Vagina (tissue), 2 donors: ENCODE data around the gene MAT2A. TPM values are rescaled to one million over a fixed set of nuclear protein-coding genes. Genes with fewer than 3 reads are reported as not detected.

Experiments used
- DNase-seq, 2 donors: peaks; one replicate each; pipeline ENCODE4 v3.0.0-alpha.2; 2017; ENCODE audit errors: extremely low spot score in 2 of 2
- H3K27ac ChIP-seq: fragments of 200-600 bp; sonication (generic); one replicate; pipeline ENCODE4 v1.5.1; 2019
- H3K27me3 ChIP-seq: fragments of 200-600 bp; sonication (generic); one replicate; pipeline ENCODE4 v1.5.1; 2019
- H3K36me3 ChIP-seq, 2 donors: fragments of 200-600 bp; sonication (generic); one replicate each; pipeline ENCODE4 v1.5.1; 2017 to 2019
- H3K4me1 ChIP-seq: fragments of 200-600 bp; sonication (generic); one replicate; pipeline ENCODE4 v1.5.1; 2019
- H3K4me3 ChIP-seq, 2 donors: fragments of 200-600 bp; sonication (generic); 1 replicate in 1 of 2; 2 replicates in 1 of 2; pipeline ENCODE4 v1.5.1; 2016 to 2019
- H3K9me3 ChIP-seq: fragments of 200-600 bp; sonication (generic); one replicate; pipeline ENCODE4 v1.5.1; 2019
- POLR2A ChIP-seq, 2 donors: fragments of 450-650 bp; IDR thresholded peaks; one replicate each; pipeline ENCODE4 v1.6.1; 2017; ENCODE audit warnings: antibody characterized with exemption in 2 of 2, mild to moderate bottlenecking in 2 of 2, moderate library complexity in 2 of 2
- POLR2AphosphoS5 ChIP-seq, 2 donors: sonication (generic); formaldehyde crosslinking; IDR thresholded peaks; one replicate each; pipeline ENCODE4 v1.9.0; 2017; ENCODE audit warnings: antibody characterized with exemption in 2 of 2, mild to moderate bottlenecking in 2 of 2, low read depth in 1 of 2; ENCODE audit not compliant: insufficient read depth in 1 of 2
- intact Hi-C: fragments of 100-400 bp; cut with DNase I; formaldehyde crosslinking; loops from one replicate; pipeline ENCODE4 v1.15.1; 2023
- total RNA-seq: library from RNA; depleted of rRNA; stranded (reverse); fragments of >200 nt; gene quantifications from one replicate; pipeline ENCODE4 v1.2.3, GENCODE V29; 2016
- TF ChIP-seq, protein P1 (sequence below), 3 experiments: fragments of 450-650 bp in 2 of 3; fragments of 200-600 bp in 1 of 3; sonication (generic) in 1 of 3; IDR thresholded peaks; one replicate each; pipeline ENCODE4 v1.5.1; 2017 to 2019; ENCODE audit warnings: antibody characterized with exemption in 3 of 3, mild to moderate bottlenecking in 2 of 3, moderate library complexity in 2 of 3

MAT2A gene
- total RNA-seq, 1 donor from 2014 or later, result 177 TPM

DNA sequence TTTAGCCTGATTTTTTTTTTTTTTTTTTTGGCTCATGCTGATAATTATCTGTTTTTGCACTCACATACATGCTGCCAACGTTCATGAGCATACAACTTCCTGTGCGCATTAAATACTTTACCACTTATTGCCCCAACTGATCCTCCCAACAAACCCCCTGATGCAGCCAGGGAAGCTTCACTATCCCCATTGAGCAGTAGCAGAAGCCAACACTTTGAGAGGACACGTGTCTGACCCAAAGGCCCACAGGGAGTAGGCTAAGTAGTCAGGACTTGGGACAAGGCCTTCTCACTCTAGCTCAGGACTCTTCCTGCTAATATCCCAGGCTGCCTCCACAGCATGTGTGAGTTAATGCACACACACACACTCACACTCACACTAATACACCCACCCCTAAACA, 36.2 kb upstream of the MAT2A start:
- Histone ChIP-seq H3K36me3 (no peaks in the 10 kb centered on the region), H3K27ac (peak overlapping the region; percentile 80), H3K4me3 (no peak overlapping the region), H3K9me3 (no peaks in the 10 kb centered on the region), H3K4me1 (peaks cover 59% of the 10 kb centered on the region), H3K27me3 (no peaks in the 10 kb centered on the region)
- TF ChIP-seq, protein P1, sequence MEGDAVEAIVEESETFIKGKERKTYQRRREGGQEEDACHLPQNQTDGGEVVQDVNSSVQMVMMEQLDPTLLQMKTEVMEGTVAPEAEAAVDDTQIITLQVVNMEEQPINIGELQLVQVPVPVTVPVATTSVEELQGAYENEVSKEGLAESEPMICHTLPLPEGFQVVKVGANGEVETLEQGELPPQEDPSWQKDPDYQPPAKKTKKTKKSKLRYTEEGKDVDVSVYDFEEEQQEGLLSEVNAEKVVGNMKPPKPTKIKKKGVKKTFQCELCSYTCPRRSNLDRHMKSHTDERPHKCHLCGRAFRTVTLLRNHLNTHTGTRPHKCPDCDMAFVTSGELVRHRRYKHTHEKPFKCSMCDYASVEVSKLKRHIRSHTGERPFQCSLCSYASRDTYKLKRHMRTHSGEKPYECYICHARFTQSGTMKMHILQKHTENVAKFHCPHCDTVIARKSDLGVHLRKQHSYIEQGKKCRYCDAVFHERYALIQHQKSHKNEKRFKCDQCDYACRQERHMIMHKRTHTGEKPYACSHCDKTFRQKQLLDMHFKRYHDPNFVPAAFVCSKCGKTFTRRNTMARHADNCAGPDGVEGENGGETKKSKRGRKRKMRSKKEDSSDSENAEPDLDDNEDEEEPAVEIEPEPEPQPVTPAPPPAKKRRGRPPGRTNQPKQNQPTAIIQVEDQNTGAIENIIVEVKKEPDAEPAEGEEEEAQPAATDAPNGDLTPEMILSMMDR (IDR thresholded peaks at IDR 0.05), result no peak
- TF ChIP-seq POLR2AphosphoS5 (IDR thresholded peaks at IDR 0.05; ENCODE audit: insufficient read depth in 1 of 2, low read depth in 1 of 2) (no peak), POLR2A (IDR thresholded peaks at IDR 0.05) (no peak)
- no peak for DNase-seq
- intact Hi-C loops, result no loop called here

DNA sequence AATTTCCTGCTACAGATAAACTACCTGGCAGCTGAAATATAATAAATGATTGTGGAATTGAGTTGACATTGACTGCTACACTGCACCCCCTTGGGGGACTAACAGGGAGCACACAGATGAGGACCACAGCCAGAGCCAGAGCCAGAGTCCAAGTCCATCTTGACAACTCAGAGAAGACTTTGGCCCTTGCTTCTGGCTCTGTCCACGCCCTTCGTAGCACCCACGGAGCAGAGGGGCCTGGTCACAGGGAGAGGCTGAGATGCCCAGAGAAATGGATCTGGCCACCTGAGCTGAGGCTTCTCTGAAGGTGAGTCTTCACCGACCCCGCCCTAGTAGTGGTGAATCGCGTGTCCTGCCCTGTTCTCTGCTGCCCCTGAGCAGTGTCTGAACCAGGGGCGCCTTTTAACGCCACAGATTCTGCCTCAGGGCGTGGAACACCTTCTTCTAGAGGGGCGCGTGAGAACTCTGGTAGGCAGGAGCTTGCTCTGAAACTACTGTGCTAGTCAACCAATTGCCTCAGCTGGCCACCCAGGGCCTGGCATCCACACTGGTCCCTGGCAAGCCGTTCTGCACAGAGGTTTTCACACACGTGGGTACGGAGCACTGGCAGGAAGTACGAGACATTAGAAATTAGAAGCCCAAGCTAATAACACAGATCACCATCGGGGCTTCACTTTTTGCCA, 35.7 kb upstream of the MAT2A start:
- Histone ChIP-seq H3K27me3 (no peaks in the 10 kb centered on the region), H3K4me1 (peaks cover 59% of the 10 kb centered on the region), H3K4me3 (no peak overlapping the region), H3K36me3 (no peaks in the 10 kb centered on the region), H3K9me3 (no peaks in the 10 kb centered on the region), H3K27ac (peak overlapping the region; percentile 80)
- intact Hi-C loops, result no loop called here
- DNase-seq, result no peak
- TF ChIP-seq POLR2AphosphoS5 (IDR thresholded peaks at IDR 0.05; ENCODE audit: insufficient read depth in 1 of 2, low read depth in 1 of 2), result no peak

DNA sequence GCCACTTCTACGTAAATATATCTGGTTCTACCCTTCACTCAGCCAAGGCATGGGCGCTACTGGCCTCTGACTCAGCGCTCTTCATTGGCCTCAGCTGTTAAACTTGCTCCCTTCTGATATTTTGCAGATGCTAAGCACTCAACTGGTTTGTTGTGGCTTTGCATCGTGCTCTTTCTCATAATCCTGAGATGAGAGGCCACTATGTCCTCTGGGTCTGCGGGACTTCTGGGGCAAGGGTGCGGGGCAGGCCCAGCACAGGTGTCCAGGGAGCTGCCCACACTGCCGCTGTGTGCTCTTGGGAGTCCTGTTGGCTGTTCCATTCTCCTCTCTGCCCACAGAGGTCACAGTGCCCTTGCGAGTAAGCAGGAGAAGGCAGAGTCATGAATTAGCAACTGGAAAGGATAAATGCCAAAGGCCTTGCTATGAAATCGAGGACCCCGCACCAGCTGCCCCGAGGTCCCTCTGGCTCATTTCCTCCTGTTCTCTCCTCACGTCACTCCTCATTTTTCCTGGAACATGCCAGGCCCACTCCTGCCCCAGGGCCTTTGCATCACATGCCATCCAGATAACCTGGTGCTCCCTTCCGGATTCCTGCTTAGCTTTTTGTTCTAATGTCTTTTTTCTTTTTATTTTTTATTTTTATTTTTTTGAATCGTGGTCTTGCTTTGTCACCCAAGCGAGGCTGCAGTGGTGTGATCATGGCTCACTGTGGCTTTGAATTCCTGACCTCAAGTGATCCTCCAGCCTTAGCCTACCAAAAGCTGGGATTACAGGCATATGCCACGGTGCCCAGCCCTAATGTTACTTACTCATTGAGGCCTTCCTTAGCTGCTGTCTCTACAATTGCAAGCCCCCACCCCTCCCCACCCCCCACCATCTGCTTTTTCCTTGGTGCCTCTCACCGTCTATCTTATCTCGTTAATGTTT, 34.9 kb upstream of the MAT2A start:
- Histone ChIP-seq H3K9me3 (no peaks in the 10 kb centered on the region), H3K27me3 (no peaks in the 10 kb centered on the region), H3K27ac (peak overlapping the region; percentile 80), H3K36me3 (no peaks in the 10 kb centered on the region), H3K4me1 (peaks cover 54% of the 10 kb centered on the region), H3K4me3 (no peak overlapping the region)
- intact Hi-C loops, result no loop called here
- DNase-seq, result no peak
- peak in 1 of 2 donors; percentile 68 for TF ChIP-seq POLR2AphosphoS5 (IDR thresholded peaks at IDR 0.05; ENCODE audit: insufficient read depth in 1 of 2, low read depth in 1 of 2)
- TF ChIP-seq, protein P1 (IDR thresholded peaks at IDR 0.05), result no peak

DNA sequence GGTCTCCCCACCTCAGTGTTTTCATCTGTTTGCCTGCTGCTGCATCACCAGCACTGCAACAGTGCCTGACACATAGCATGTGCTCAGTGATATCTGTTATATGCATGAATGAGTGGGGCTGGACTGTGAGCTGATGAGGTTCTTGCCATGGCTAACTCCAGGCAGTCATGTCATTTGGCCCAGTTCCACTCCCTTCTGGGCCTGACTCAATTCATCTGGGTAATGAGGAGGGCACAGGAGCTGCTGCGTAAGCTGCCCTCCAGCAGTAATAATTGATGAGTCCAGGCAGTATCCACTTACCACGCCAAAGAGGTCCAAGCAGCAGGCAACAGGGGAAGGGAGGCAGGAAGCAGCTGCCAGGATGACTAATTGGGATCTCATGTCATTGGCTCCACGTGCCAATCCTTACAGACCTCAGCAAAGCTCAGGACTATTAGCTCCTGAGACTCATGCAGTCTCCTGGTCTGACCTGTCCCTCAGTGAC, 34.1 kb upstream of the MAT2A start:
- Histone ChIP-seq H3K36me3 (no peaks in the 10 kb centered on the region), H3K27ac (peak overlapping the region; percentile 80), H3K27me3 (no peaks in the 10 kb centered on the region), H3K4me1 (peaks cover 47% of the 10 kb centered on the region), H3K4me3 (no peak overlapping the region), H3K9me3 (no peaks in the 10 kb centered on the region)
- intact Hi-C loops, result no loop called here
- TF ChIP-seq, protein P1 (IDR thresholded peaks at IDR 0.05), result no peak
- TF ChIP-seq POLR2A (IDR thresholded peaks at IDR 0.05) (no peak), POLR2AphosphoS5 (IDR thresholded peaks at IDR 0.05; ENCODE audit: insufficient read depth in 1 of 2, low read depth in 1 of 2) (peak; percentile 58 to 69)
- peak in 1 of 2 donors; percentile 96 for DNase-seq

DNA sequence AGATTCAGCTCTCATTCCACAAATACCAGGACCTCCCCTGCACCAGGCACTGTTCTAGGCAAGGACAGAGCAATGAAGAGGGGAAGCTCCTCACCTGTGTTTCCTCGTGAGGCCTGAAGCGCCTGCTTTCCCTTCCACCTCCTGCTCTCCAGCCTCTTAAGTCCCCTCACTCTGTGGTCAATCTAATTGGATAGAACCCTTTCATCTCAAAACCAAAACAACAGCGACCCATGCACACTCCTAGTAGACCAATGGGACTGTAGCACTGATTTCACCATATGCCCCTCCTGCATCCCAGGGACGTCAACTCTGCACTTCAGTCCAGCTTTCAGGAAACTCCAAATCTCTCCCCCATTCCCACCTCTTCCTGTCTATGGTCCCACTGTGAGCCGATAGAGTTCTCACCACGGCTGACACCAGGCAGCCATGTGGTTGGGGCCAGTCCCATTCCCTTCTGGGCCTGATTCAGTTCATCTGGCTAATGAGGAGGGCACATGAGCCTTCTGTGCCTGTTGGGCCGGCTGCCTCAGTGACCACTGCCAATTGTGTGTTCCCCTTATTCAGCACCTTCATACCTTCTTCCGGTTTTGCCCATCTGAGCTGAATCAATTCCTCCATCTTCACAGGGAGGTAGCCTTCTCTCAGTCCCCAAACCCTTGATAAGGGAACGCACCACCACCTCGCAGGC, 33.3 kb upstream of the MAT2A start:
- Histone ChIP-seq H3K9me3 (no peaks in the 10 kb centered on the region), H3K27ac (peak overlapping the region; percentile 80), H3K27me3 (no peaks in the 10 kb centered on the region), H3K4me1 (peaks cover 47% of the 10 kb centered on the region), H3K36me3 (no peaks in the 10 kb centered on the region), H3K4me3 (no peak overlapping the region)
- TF ChIP-seq, protein P1 (IDR thresholded peaks at IDR 0.05), result no peak
- TF ChIP-seq POLR2AphosphoS5 (IDR thresholded peaks at IDR 0.05; ENCODE audit: insufficient read depth in 1 of 2, low read depth in 1 of 2) (no peak), POLR2A (IDR thresholded peaks at IDR 0.05) (no peak)
- intact Hi-C loops, result no loop called here
- no peak for DNase-seq
